ENCODE measurements around the gene SFRP2. TPM values are rescaled to one million over a fixed set of nuclear protein-coding genes. Genes with fewer than 3 reads are reported as not detected.

The SFRP2 gene
- total RNA-seq, 2 experiments from 2014 or later = not detected

DNA sequence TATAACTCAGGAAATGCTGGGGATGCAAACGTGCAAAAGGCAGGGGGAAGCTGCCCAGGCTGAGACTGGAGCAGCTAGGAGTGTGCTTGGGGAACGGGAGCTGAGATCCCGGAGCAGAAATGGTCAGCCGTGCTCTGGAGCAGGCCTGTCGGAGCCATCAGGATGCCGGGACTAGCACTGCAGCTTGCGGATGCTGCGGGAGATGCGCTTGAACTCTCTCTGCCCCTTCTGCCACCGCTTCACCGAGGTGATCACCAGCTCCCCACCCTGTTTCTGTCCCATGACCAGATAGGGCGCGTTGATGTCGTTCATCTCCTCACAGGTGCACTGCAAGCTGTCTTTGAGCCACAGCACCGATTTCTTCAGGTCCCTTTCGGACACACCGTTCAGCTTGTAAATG, 7.6 kb downstream of the SFRP2 start:
- BruUV-seq (replicated peaks) = no TSS peak
- CTCF ChIA-PET (ENCODE audit: unreplicated experiment) = interaction anchor here (0.9 kb wide), 1 partner anchor 20 kb away, joined by 3 read pairs; no protein-coding TSS in a partner anchor

DNA sequence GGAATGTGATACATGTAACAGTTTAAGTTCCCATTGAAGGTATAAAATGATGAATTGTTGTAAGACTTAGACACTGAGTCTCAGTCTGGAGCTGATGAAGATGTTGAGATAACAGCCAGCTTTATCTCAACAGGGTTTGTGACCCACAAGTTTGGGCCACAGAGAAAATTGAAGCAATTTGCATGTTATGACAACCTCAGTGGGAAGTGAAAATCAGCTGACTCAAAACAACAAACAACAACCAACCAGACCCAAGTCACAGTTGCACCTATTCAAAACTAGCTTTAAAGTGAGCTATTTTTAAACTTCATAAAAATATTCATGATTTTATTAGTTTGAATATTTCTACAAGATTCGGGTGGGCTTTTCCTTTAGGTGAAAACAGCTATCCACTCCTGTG, 8.0 kb downstream of the SFRP2 start:
- Histone ChIP-seq H4K20me1 (ENCODE audit: insufficient read depth, low read length) (no peaks in the 10 kb centered on the region), H2AFZ (ENCODE audit: low read length) (no peak overlapping the region), H3K79me2 (ENCODE audit: insufficient read depth, low read depth, low read length) (no peaks in the 10 kb centered on the region), H3K36me3 (ENCODE audit: insufficient read depth, low read length) (no peaks in the 10 kb centered on the region), H3K9me3 (ENCODE audit: low read length) (no peaks in the 10 kb centered on the region), H3K9me2 (ENCODE audit: insufficient read depth, low read length) (no peaks in the 10 kb centered on the region), H3K4me3 (ENCODE audit: low read depth, low read length, poor library complexity, severe bottlenecking) (no peak overlapping the region), H3K4me1 (ENCODE audit: insufficient read depth, low read length, poor library complexity, severe bottlenecking) (no peaks in the 10 kb centered on the region), H3K27ac (ENCODE audit: low read depth, low read length, poor library complexity, severe bottlenecking) (no peak overlapping the region), H3K4me2 (ENCODE audit: low read length) (no peak overlapping the region)
- no TSS peak for BruUV-seq (replicated peaks)
- no peak for TF ChIP-seq EZH2phosphoT487 (IDR thresholded peaks at IDR 0.05; ENCODE audit: borderline replicate concordance, low read depth, low read length)
- TF ChIP-seq, protein P1, sequence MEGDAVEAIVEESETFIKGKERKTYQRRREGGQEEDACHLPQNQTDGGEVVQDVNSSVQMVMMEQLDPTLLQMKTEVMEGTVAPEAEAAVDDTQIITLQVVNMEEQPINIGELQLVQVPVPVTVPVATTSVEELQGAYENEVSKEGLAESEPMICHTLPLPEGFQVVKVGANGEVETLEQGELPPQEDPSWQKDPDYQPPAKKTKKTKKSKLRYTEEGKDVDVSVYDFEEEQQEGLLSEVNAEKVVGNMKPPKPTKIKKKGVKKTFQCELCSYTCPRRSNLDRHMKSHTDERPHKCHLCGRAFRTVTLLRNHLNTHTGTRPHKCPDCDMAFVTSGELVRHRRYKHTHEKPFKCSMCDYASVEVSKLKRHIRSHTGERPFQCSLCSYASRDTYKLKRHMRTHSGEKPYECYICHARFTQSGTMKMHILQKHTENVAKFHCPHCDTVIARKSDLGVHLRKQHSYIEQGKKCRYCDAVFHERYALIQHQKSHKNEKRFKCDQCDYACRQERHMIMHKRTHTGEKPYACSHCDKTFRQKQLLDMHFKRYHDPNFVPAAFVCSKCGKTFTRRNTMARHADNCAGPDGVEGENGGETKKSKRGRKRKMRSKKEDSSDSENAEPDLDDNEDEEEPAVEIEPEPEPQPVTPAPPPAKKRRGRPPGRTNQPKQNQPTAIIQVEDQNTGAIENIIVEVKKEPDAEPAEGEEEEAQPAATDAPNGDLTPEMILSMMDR (conservative IDR thresholded peaks at IDR 0.05; ENCODE audit: low read length) = no peak
- ChIA-PET POLR2A (interaction anchor here (0.5 kb wide), 1 partner anchor 442 kb away, joined by 3 read pairs; no protein-coding TSS in a partner anchor), CTCF (ENCODE audit: unreplicated experiment) (interaction anchor here (0.9 kb wide), 1 partner anchor 20 kb away, joined by 3 read pairs; no protein-coding TSS in a partner anchor)
- no peak for DNase-seq (ENCODE audit: low spot score)
- intact Hi-C loops (cut with micrococcal nuclease; ENCODE audit: unreplicated experiment) = no loop called here

More for the DNA sequence above, 7.6 kb downstream of the SFRP2 start:
- Histone ChIP-seq H3K4me2 (ENCODE audit: low read length) (no peak overlapping the region), H3K79me2 (ENCODE audit: insufficient read depth, low read depth, low read length) (no peaks in the 10 kb centered on the region), H2AFZ (ENCODE audit: low read length) (no peak overlapping the region), H3K27ac (ENCODE audit: low read depth, low read length, poor library complexity, severe bottlenecking) (no peak overlapping the region), H4K20me1 (ENCODE audit: insufficient read depth, low read length) (no peaks in the 10 kb centered on the region), H3K4me1 (ENCODE audit: insufficient read depth, low read length, poor library complexity, severe bottlenecking) (no peaks in the 10 kb centered on the region), H3K9me3 (ENCODE audit: low read length) (no peaks in the 10 kb centered on the region), H3K9me2 (ENCODE audit: insufficient read depth, low read length) (no peaks in the 10 kb centered on the region), H3K36me3 (ENCODE audit: insufficient read depth, low read length) (no peaks in the 10 kb centered on the region), H3K4me3 (ENCODE audit: low read depth, low read length, poor library complexity, severe bottlenecking) (no peak overlapping the region)
- DNase-seq (ENCODE audit: low spot score) = no peak
- POLR2A ChIA-PET = interaction anchor here (0.5 to 0.6 kb wide), 2 partner anchors 372 to 442 kb away, joined by 3 to 4 read pairs; no protein-coding TSS in a partner anchor
- intact Hi-C loops (cut with micrococcal nuclease; ENCODE audit: unreplicated experiment) = no loop called here
- TF ChIP-seq EZH2phosphoT487 (IDR thresholded peaks at IDR 0.05; ENCODE audit: borderline replicate concordance, low read depth, low read length) = no peak
- TF ChIP-seq, protein P1 (conservative IDR thresholded peaks at IDR 0.05; ENCODE audit: low read length) = no peak

DNA sequence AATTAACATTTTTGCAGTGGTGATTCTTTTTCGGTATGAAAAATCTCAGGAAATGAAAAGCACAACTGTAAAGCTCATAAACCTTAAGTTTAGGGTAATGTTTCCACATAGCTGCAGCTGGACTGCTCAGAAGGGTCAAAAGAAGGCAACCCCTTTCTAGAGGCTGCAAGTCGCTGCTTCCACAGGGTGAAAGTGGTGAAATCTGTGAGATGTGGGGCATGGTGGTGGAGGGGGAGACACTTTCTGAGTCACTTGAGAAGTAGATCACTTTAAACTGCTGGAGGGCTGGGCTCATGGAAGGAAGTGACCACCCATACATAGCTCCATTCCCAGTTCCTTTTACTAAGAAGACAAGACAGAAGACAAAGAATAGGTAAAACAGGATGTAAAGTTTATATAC, 8.7 kb downstream of the SFRP2 start:
- ChIA-PET POLR2A (no interaction called here), CTCF (ENCODE audit: unreplicated experiment) (interaction anchor here (0.9 kb wide), 1 partner anchor 21 kb away, joined by 3 read pairs; no protein-coding TSS in a partner anchor)
- Histone ChIP-seq H3K4me1 (ENCODE audit: insufficient read depth, low read length, poor library complexity, severe bottlenecking) (no peaks in the 10 kb centered on the region), H3K79me2 (ENCODE audit: insufficient read depth, low read depth, low read length) (no peaks in the 10 kb centered on the region), H3K4me2 (ENCODE audit: low read length) (no peak overlapping the region), H4K20me1 (ENCODE audit: insufficient read depth, low read length) (no peaks in the 10 kb centered on the region), H3K27ac (ENCODE audit: low read depth, low read length, poor library complexity, severe bottlenecking) (no peak overlapping the region), H3K9me3 (ENCODE audit: low read length) (no peaks in the 10 kb centered on the region), H3K9me2 (ENCODE audit: insufficient read depth, low read length) (no peaks in the 10 kb centered on the region), H3K36me3 (ENCODE audit: insufficient read depth, low read length) (no peaks in the 10 kb centered on the region), H2AFZ (ENCODE audit: low read length) (no peak overlapping the region), H3K4me3 (ENCODE audit: low read depth, low read length, poor library complexity, severe bottlenecking) (no peak overlapping the region)
- intact Hi-C loops (cut with micrococcal nuclease; ENCODE audit: unreplicated experiment) = no loop called here
- no peak for DNase-seq (ENCODE audit: low spot score)
- no TSS peak for BruUV-seq (replicated peaks)
- TF ChIP-seq, protein P1 (conservative IDR thresholded peaks at IDR 0.05; ENCODE audit: low read length) = no peak
- no peak for TF ChIP-seq EZH2phosphoT487 (IDR thresholded peaks at IDR 0.05; ENCODE audit: borderline replicate concordance, low read depth, low read length)
